OCI-LY1 (cell line): ENCODE measurements around the gene ARFGAP1.

ENCODE experiments used
- H2AFZ ChIP-seq: fragments of 200-600 bp; sonication (generic), shearing (Covaris generic); 2 replicates; pipeline ENCODE4 v1.6.0; 2014; ENCODE audit warnings: antibody characterized with exemption, mild to moderate bottlenecking, low read length
- H3F3A ChIP-seq: fragments of 200-600 bp; sonication (generic), shearing (Covaris generic); 2 replicates; pipeline ENCODE4 v1.6.0; 2014; ENCODE audit warnings: mild to moderate bottlenecking, antibody characterized with exemption, low read length, moderate library complexity; ENCODE audit not compliant: insufficient read depth
- H3K27ac ChIP-seq: fragments of 200-600 bp; sonication (generic); 2 replicates; pipeline ENCODE4 v1.5.1; 2014; ENCODE audit warnings: low read length, mixed run types, mild to moderate bottlenecking, low read depth; ENCODE audit not compliant: poor library complexity, severe bottlenecking
- H3K27me3 ChIP-seq: fragments of 200-600 bp; sonication (generic); 2 replicates; pipeline ENCODE4 v1.6.0; 2014; ENCODE audit warnings: antibody characterized with exemption, mild to moderate bottlenecking, low read length, moderate library complexity; ENCODE audit not compliant: insufficient read depth
- H3K36me3 ChIP-seq: fragments of 200-600 bp; sonication (generic); 2 replicates; pipeline ENCODE4 v1.6.1; 2014; ENCODE audit warnings: mild to moderate bottlenecking, antibody characterized with exemption, low read length, moderate library complexity, mixed read lengths; ENCODE audit not compliant: insufficient read depth
- H3K4me1 ChIP-seq: fragments of 200-600 bp; sonication (generic); 2 replicates; pipeline ENCODE4 v1.5.1; 2014; ENCODE audit warnings: mild to moderate bottlenecking, low read length, moderate library complexity; ENCODE audit not compliant: insufficient read depth, severe bottlenecking
- H3K4me2 ChIP-seq: fragments of 200-600 bp; sonication (generic), shearing (Covaris generic); 2 replicates; pipeline ENCODE4 v1.6.1; 2014; ENCODE audit warnings: low read length
- H3K4me3 ChIP-seq: fragments of 200-600 bp; sonication (generic); 2 replicates; pipeline ENCODE4 v1.5.1; 2014; ENCODE audit warnings: low read length, low read depth, mild to moderate bottlenecking, mixed read lengths; ENCODE audit not compliant: poor library complexity, severe bottlenecking
- H3K79me2 ChIP-seq: fragments of 200-600 bp; shearing (Covaris generic); 2 replicates; pipeline ENCODE4 v1.6.1; 2016; ENCODE audit warnings: mixed run types, low read length, mixed read lengths; ENCODE audit not compliant: insufficient read depth
- H3K9ac ChIP-seq: fragments of 200-600 bp; sonication (generic), shearing (Covaris generic); 2 replicates; pipeline ENCODE4 v1.6.1; 2014; ENCODE audit warnings: mild to moderate bottlenecking, low read length, mixed read lengths
- H3K9me2 ChIP-seq: fragments of 200-600 bp; sonication (generic), shearing (Covaris generic); 2 replicates; pipeline ENCODE4 v1.6.1; 2014; ENCODE audit warnings: low read depth, mild to moderate bottlenecking, low read length, mixed read lengths
- H3K9me3 ChIP-seq: fragments of 200-600 bp; shearing (Covaris generic); 2 replicates; pipeline ENCODE4 v1.6.1; 2014; ENCODE audit warnings: low read length, mixed read lengths
- H4K20me1 ChIP-seq: fragments of 200-600 bp; sonication (generic), shearing (Covaris generic); 2 replicates; pipeline ENCODE4 v1.6.0; 2016; ENCODE audit warnings: mild to moderate bottlenecking, low read length; ENCODE audit not compliant: insufficient read depth
- EZH2 ChIP-seq: fragments of 200-600 bp; sonication (generic), shearing (Covaris generic); IDR thresholded peaks from 2 replicates; pipeline ENCODE4 v1.8.0; 2017; ENCODE audit warnings: borderline replicate concordance, mixed run types, mild to moderate bottlenecking, antibody characterized with exemption, low read length, moderate library complexity, mixed read lengths
- TF ChIP-seq, protein P1 (sequence below): fragments of 200-600 bp; sonication (generic), shearing (Covaris generic); IDR thresholded peaks from 2 replicates; pipeline ENCODE4 v1.5.1; 2017; ENCODE audit warnings: mild to moderate bottlenecking, antibody characterized with exemption, low read length, moderate library complexity, mixed read lengths

ARFGAP1 gene

DNA sequence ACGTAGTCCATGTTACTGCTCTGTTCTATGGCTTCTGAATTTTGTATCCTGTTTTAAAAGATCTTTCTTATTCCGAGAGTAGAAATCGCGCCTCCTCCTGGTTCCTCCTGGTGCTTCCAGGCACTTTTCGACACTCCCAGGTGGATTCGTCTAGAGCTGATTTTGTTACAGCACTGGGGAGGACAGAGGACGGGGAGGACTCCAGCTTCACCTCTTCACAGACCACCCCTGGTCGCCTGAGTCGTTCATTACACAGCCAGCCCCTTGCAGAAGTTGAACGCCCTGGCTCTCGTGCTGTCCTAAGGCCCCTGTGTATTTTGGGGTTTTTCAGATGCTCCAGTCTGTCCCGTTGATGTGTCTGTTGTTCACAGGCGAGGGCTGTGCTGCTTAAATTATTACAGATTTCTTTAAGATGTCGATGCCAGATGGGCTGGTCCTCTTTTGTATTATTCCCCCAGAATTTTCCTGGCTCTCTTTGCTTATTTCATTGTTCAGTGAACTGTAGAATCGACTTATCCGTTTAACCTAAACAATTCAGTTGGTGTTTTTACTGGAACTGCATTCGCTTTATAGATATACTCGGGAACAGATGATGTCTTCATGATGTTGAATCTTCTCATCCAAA, 50.9 kb downstream of the ARFGAP1 start:
- TF ChIP-seq, protein P1, sequence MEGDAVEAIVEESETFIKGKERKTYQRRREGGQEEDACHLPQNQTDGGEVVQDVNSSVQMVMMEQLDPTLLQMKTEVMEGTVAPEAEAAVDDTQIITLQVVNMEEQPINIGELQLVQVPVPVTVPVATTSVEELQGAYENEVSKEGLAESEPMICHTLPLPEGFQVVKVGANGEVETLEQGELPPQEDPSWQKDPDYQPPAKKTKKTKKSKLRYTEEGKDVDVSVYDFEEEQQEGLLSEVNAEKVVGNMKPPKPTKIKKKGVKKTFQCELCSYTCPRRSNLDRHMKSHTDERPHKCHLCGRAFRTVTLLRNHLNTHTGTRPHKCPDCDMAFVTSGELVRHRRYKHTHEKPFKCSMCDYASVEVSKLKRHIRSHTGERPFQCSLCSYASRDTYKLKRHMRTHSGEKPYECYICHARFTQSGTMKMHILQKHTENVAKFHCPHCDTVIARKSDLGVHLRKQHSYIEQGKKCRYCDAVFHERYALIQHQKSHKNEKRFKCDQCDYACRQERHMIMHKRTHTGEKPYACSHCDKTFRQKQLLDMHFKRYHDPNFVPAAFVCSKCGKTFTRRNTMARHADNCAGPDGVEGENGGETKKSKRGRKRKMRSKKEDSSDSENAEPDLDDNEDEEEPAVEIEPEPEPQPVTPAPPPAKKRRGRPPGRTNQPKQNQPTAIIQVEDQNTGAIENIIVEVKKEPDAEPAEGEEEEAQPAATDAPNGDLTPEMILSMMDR: no peak
- TF ChIP-seq EZH2: no peak
- H3K4me3 ChIP-seq: no peak overlapping the region
- H3K79me2 ChIP-seq: no peaks in the 10 kb centered on the region

GRCh38 chr20:63325021-63325471, 52.4 kb downstream of the ARFGAP1 start:
- no peaks in the 10 kb centered on the region for H3K79me2 ChIP-seq
- no peaks in the 10 kb centered on the region; the same call in 1 of the 2 replicates for H3K36me3 ChIP-seq
- TF ChIP-seq, protein P1: no peak
- no peak for TF ChIP-seq EZH2
- no peaks in the 10 kb centered on the region for H3F3A ChIP-seq
- no peak overlapping the region for H3K9ac ChIP-seq
- H3K27me3 ChIP-seq: no peaks in the 10 kb centered on the region
- no peaks in the 10 kb centered on the region for H3K9me3 ChIP-seq
- no peak overlapping the region for H3K4me3 ChIP-seq
- no peaks in the 10 kb centered on the region for H3K9me2 ChIP-seq
- no peak overlapping the region for H2AFZ ChIP-seq
- no peak overlapping the region for H3K27ac ChIP-seq
- H3K4me2 ChIP-seq: no peak overlapping the region
- no peaks in the 10 kb centered on the region for H3K4me1 ChIP-seq
- no peaks in the 10 kb centered on the region for H4K20me1 ChIP-seq

More for the DNA sequence above, 50.9 kb downstream of the ARFGAP1 start:
- no peaks in the 10 kb centered on the region for H3K27me3 ChIP-seq
- no peaks in the 10 kb centered on the region for H3K9me3 ChIP-seq
- H3K27ac ChIP-seq: no peak overlapping the region
- no peak overlapping the region for H3K9ac ChIP-seq
- H3K36me3 ChIP-seq: no peaks in the 10 kb centered on the region; the same call in 1 of the 2 replicates
- no peaks in the 10 kb centered on the region for H3K4me1 ChIP-seq
- no peaks in the 10 kb centered on the region for H4K20me1 ChIP-seq
- no peaks in the 10 kb centered on the region for H3K9me2 ChIP-seq
- no peak overlapping the region for H2AFZ ChIP-seq
- no peaks in the 10 kb centered on the region for H3F3A ChIP-seq
- no peak overlapping the region for H3K4me2 ChIP-seq

GRCh38 chr20:63325554-63326313, 53.1 kb downstream of the ARFGAP1 start:
- H4K20me1 ChIP-seq: no peaks in the 10 kb centered on the region
- no peaks in the 10 kb centered on the region for H3F3A ChIP-seq
- H3K27ac ChIP-seq: no peak overlapping the region
- no peak overlapping the region for H3K4me2 ChIP-seq
- no peaks in the 10 kb centered on the region for H3K4me1 ChIP-seq
- no peaks in the 10 kb centered on the region for H3K9me3 ChIP-seq
- no peaks in the 10 kb centered on the region for H3K79me2 ChIP-seq
- H3K27me3 ChIP-seq: no peaks in the 10 kb centered on the region
- H3K36me3 ChIP-seq: no peaks in the 10 kb centered on the region; the same call in 1 of the 2 replicates
- no peak overlapping the region for H3K9ac ChIP-seq
- H2AFZ ChIP-seq: no peak overlapping the region
- no peak for TF ChIP-seq EZH2
- TF ChIP-seq, protein P1: no peak
- H3K4me3 ChIP-seq: no peak overlapping the region
- H3K9me2 ChIP-seq: no peaks in the 10 kb centered on the region
